Colonic mucosa (tissue), 4 donors: ENCODE data around the gene STIM1. TPM values are rescaled to one million over a fixed set of nuclear protein-coding genes. Genes with fewer than 3 reads are reported as not detected.

Experiments used
- DNase-seq: peaks from one replicate; pipeline ENCODE4 v3.0.0-alpha.2; 2020
- H3K27ac ChIP-seq: fragments of 200-600 bp; one replicate; pipeline ENCODE4 v1.8.0; 2021
- H3K27me3 ChIP-seq: fragments of 200-600 bp; one replicate; pipeline ENCODE4 v1.8.0; 2021
- H3K36me3 ChIP-seq: fragments of 200-600 bp; one replicate; pipeline ENCODE4 v1.8.0; 2021
- H3K4me1 ChIP-seq: fragments of 200-600 bp; one replicate; pipeline ENCODE4 v1.8.0; 2021; ENCODE audit warnings: mild to moderate bottlenecking
- H3K4me3 ChIP-seq: fragments of 200-600 bp; one replicate; pipeline ENCODE4 v1.8.0; 2021
- H3K9ac ChIP-seq, 2 donors: one replicate each; pipeline ENCODE4 v1.7.0; 2013; ENCODE audit warnings: control low read depth in 2 of 2, low read depth in 2 of 2, low read length in 2 of 2
- H3K9me3 ChIP-seq: fragments of 200-600 bp; one replicate; pipeline ENCODE4 v1.8.0; 2021
- intact Hi-C: fragments of 100-400 bp; cut with DNase I; formaldehyde crosslinking; loops from one replicate; pipeline ENCODE4 v1.14.1; 2022
- total RNA-seq, 2 donors: library from RNA; stranded (reverse); fragmentation: NEBNext Ultra II Directional in 1 of 2; extraction: Animal tissue kit (Norgen Biotek cat#: 25700) in 1 of 2; gene quantifications; one replicate each; pipeline ENCODE4 v1.2.1, GENCODE V29; 2021
- TF ChIP-seq, protein P1 (sequence below): fragments of 200-600 bp; IDR thresholded peaks from one replicate; pipeline ENCODE4 v1.8.0; 2022; ENCODE audit warnings: antibody characterized with exemption, mild to moderate bottlenecking
- donor health status: healthy.
- donor health status: DM: no; HTN: no; CAD: no.
- donor health status: DM: no; HTN: no; CAD: no.

STIM1 gene
- total RNA-seq, 2 donors from 2014 or later, result 39.1 to 56.8 TPM

DNA sequence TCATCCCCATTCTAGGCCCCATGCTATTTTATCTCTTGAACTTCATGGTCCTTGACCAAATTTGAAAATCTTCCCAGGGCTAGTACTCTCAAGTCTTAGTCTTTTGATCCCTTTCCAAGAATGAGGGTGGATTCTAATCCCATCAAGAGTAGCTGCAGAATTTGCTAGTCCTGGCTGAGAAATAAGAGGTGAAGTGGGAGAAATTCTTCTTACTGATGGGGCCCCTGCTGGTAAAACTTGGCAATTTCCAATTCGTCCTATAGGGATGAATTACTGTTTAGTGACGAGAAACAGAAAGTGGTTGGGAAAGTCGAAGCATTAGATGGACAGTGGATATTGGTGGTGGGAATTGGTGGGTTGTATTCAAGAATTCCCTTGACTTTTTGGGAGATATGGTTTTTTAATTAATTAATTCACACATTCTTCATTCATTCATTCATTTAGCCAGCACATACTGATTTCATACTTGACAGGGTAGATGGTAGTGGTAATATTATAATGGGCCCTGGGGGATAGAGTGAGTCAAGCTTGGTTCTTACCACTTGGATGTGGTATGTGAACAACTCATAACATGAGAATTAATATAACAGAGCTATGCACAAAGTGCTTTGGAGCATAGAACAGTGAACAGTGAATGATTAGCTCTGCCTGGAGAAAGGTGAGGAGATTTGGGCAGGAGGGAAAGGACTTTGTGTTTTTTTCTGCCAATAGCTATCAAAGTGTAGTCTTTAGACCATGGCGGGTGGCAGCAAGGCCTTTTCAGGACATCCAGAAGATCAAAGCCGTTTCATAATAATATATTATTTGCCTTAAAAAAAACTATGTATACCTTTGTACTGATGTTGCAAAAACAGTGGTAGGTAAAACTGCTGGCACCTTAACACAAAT, 103.8 kb downstream of the STIM1 start:
- no peaks in the 10 kb centered on the region for H3K9me3 ChIP-seq
- H3K4me1 ChIP-seq, result no peaks in the 10 kb centered on the region
- H3K27ac ChIP-seq, result no peak overlapping the region
- TF ChIP-seq, protein P1, sequence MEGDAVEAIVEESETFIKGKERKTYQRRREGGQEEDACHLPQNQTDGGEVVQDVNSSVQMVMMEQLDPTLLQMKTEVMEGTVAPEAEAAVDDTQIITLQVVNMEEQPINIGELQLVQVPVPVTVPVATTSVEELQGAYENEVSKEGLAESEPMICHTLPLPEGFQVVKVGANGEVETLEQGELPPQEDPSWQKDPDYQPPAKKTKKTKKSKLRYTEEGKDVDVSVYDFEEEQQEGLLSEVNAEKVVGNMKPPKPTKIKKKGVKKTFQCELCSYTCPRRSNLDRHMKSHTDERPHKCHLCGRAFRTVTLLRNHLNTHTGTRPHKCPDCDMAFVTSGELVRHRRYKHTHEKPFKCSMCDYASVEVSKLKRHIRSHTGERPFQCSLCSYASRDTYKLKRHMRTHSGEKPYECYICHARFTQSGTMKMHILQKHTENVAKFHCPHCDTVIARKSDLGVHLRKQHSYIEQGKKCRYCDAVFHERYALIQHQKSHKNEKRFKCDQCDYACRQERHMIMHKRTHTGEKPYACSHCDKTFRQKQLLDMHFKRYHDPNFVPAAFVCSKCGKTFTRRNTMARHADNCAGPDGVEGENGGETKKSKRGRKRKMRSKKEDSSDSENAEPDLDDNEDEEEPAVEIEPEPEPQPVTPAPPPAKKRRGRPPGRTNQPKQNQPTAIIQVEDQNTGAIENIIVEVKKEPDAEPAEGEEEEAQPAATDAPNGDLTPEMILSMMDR, result no peak
- DNase-seq, result no peak
- no peak overlapping the region for H3K4me3 ChIP-seq
- no peak overlapping the region for H3K9ac ChIP-seq
- intact Hi-C loops, result loop anchor here (5.0 kb wide), 1 partner anchor 107 kb away; no protein-coding TSS in a partner anchor
- H3K36me3 ChIP-seq, result no peaks in the 10 kb centered on the region
- no peaks in the 10 kb centered on the region for H3K27me3 ChIP-seq

DNA sequence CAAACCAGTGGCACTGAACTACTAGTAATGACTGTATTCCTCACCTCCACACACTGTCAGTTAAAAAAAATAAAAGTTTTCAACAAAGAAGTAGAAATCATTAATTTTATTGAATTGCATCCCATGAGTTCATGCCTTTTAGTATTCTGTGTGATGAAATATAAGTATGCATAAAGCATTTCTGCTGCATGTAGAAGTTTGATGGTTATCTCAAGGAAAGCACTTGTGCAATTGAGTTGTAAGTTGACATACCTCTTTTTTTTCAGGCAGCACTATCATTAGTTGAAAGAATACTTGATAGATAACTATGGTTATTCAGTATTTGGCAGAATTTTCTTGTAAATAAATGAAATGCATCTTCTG, 104.4 kb downstream of the STIM1 start:
- H3K9ac ChIP-seq, result no peak overlapping the region
- intact Hi-C loops, result loop anchor here (5.0 kb wide), 1 partner anchor 108 kb away; no protein-coding TSS in a partner anchor
- TF ChIP-seq, protein P1, result no peak
- H3K9me3 ChIP-seq, result no peaks in the 10 kb centered on the region
- H3K4me3 ChIP-seq, result no peak overlapping the region
- H3K27ac ChIP-seq, result no peak overlapping the region
- H3K36me3 ChIP-seq, result no peaks in the 10 kb centered on the region
- H3K27me3 ChIP-seq, result no peaks in the 10 kb centered on the region
- H3K4me1 ChIP-seq, result no peaks in the 10 kb centered on the region
- no peak for DNase-seq

DNA sequence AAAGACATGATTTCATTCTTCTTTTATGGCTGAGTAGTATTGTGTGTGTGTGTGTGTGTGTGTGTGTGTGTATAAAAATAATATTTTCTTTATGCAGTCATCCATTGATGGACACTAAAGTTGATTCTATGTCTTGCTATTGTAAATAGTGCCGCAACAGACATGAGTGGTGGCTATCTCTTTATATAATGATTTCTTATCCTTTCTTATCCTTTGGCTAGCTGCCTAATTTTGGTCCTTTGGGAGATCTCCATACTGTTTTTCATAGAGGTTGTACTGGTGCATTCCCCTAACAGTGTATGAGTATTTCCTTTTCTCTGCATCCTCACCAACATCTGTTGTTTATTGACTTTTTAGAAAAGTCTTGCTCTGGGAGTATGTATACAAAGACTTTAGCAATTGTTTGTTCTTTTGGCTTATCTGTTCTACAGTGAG, 107.0 kb downstream of the STIM1 start:
- H3K27me3 ChIP-seq, result no peaks in the 10 kb centered on the region
- intact Hi-C loops, result no loop called here

GRCh38 chr11:3964056-3964455, 108.6 kb downstream of the STIM1 start:
- Histone ChIP-seq H3K36me3 (no peaks in the 10 kb centered on the region), H3K9ac (no peak overlapping the region), H3K4me3 (no peak overlapping the region), H3K4me1 (no peaks in the 10 kb centered on the region), H3K27ac (no peak overlapping the region), H3K9me3 (no peaks in the 10 kb centered on the region), H3K27me3 (no peaks in the 10 kb centered on the region)
- no peak for DNase-seq
- intact Hi-C loops, result no loop called here
- TF ChIP-seq, protein P1, result no peak

More for the DNA sequence above, 107.0 kb downstream of the STIM1 start:
- Histone ChIP-seq H3K27ac (no peak overlapping the region), H3K4me3 (no peak overlapping the region), H3K9me3 (no peaks in the 10 kb centered on the region), H3K4me1 (no peaks in the 10 kb centered on the region), H3K36me3 (no peaks in the 10 kb centered on the region), H3K9ac (no peak overlapping the region)
- TF ChIP-seq, protein P1, result no peak
- no peak for DNase-seq

DNA sequence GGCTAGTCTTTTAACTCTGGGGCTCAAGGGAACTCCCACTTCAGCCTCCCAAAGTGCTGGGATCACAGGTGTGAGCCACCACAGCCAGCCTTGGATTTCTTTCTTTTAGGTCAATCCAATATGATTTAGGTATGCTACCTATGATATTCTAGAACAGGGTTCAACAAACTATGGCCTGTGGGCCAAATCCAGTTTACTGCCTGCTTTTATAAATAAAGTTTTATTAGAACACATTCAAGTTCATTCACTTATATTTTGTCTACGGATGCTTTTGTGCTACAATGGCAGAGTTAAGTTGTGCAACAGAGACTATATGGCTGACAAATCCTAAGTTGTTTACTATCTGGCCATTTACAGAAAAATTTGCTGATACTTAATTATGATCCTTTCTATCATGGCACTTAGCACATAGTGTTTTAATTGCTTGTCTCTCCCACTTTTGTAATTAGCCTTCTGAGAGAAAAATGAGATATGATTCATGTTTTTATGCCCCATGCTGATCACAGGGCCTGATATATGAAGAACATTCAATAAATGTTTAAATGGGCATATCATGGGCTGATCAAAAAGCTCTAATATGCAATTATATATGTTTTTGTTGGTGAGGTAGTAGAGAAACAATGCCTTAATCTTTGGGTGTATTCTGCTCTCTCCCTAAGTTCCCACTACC, 109.6 kb downstream of the STIM1 start:
- TF ChIP-seq, protein P1, result no peak

More for the DNA sequence above, 109.6 kb downstream of the STIM1 start:
- H3K9ac ChIP-seq, result no peak overlapping the region
- H3K27me3 ChIP-seq, result no peaks in the 10 kb centered on the region
- H3K4me3 ChIP-seq, result no peak overlapping the region
- no peaks in the 10 kb centered on the region for H3K4me1 ChIP-seq
- intact Hi-C loops, result no loop called here
- H3K9me3 ChIP-seq, result no peaks in the 10 kb centered on the region
- no peaks in the 10 kb centered on the region for H3K36me3 ChIP-seq
- no peak for DNase-seq
- no peak overlapping the region for H3K27ac ChIP-seq
